Chondrocyte (in vitro differentiated cells): ENCODE data around the gene FCER2. TPM values are rescaled to one million over a fixed set of nuclear protein-coding genes. Genes with fewer than 3 reads are reported as not detected.

Experiments used
- DNase-seq: peaks from one replicate; pipeline ENCODE4 v3.0.0; 2021; ENCODE audit warnings: mixed read lengths, low spot score
- H3K27ac Mint-ChIP-seq: one replicate; pipeline ENCODE4 v1.8.0; 2021; ENCODE audit warnings: mild to moderate bottlenecking, moderate library complexity, mixed read lengths; ENCODE audit not compliant: unreplicated experiment
- H3K27me3 Mint-ChIP-seq: 2 replicates; pipeline ENCODE4 v1.8.0; 2021; ENCODE audit warnings: low read depth, mixed read lengths
- H3K36me3 Mint-ChIP-seq: 2 replicates; pipeline ENCODE4 v1.8.0; 2021; ENCODE audit warnings: low read depth, mixed read lengths
- H3K4me1 Mint-ChIP-seq: 2 replicates; pipeline ENCODE4 v1.8.0; 2021; ENCODE audit warnings: low read depth, mild to moderate bottlenecking, mixed read lengths
- H3K4me3 Mint-ChIP-seq: one replicate; pipeline ENCODE4 v1.8.0; 2021; ENCODE audit warnings: mild to moderate bottlenecking, moderate library complexity, mixed read lengths; ENCODE audit not compliant: unreplicated experiment
- H3K9me3 Mint-ChIP-seq: 2 replicates; pipeline ENCODE4 v1.8.0; 2021; ENCODE audit warnings: low read depth, mixed read lengths
- CTCF ChIP-seq: fragments of 200-600 bp; sonication (generic); IDR thresholded peaks from 2 replicates; pipeline ENCODE4 v1.5.0; 2021; ENCODE audit warnings: antibody characterized with exemption, mild to moderate bottlenecking, moderate library complexity
- total RNA-seq: library from RNA; stranded (reverse); gene quantifications from 3 replicates; pipeline ENCODE4 v1.2.1, GENCODE V29; 2021

The FCER2 gene
- total RNA-seq, 1 donor from 2014 or later = not detected

GRCh38 chr19:7701049-7701653, 780 bp downstream of the FCER2 start:
- H3K27me3 Mint-ChIP-seq = peaks cover 30% of the 10 kb centered on the region
- H3K9me3 Mint-ChIP-seq = no peaks in the 10 kb centered on the region
- no peaks in the 10 kb centered on the region for H3K4me1 Mint-ChIP-seq
- no peak overlapping the region for H3K4me3 Mint-ChIP-seq
- no peak overlapping the region for H3K27ac Mint-ChIP-seq
- no peaks in the 10 kb centered on the region for H3K36me3 Mint-ChIP-seq
- DNase-seq = no peak
- TF ChIP-seq CTCF = no peak

GRCh38 chr19:7699417-7700401, 2.2 kb downstream of the FCER2 start:
- Mint-ChIP-seq H3K4me1 (no peaks in the 10 kb centered on the region), H3K36me3 (no peaks in the 10 kb centered on the region), H3K27ac (no peak overlapping the region), H3K9me3 (no peaks in the 10 kb centered on the region), H3K4me3 (no peak overlapping the region), H3K27me3 (peaks cover 27% of the 10 kb centered on the region)
- DNase-seq = no peak
- no peak for TF ChIP-seq CTCF

GRCh38 chr19:7699003-7699402, 2.9 kb downstream of the FCER2 start:
- H3K27me3 Mint-ChIP-seq = peaks cover 27% of the 10 kb centered on the region
- H3K4me1 Mint-ChIP-seq = no peaks in the 10 kb centered on the region
- no peak overlapping the region for H3K4me3 Mint-ChIP-seq

GRCh38 chr19:7698583-7698982, 3.3 kb downstream of the FCER2 start:
- Mint-ChIP-seq H3K27ac (no peak overlapping the region), H3K4me3 (no peak overlapping the region), H3K36me3 (no peaks in the 10 kb centered on the region), H3K4me1 (no peaks in the 10 kb centered on the region), H3K27me3 (peaks cover 27% of the 10 kb centered on the region), H3K9me3 (no peaks in the 10 kb centered on the region)
- no peak for DNase-seq
- TF ChIP-seq CTCF = no peak

More at GRCh38 chr19:7699003-7699402, 2.9 kb downstream of the FCER2 start:
- Mint-ChIP-seq H3K9me3 (no peaks in the 10 kb centered on the region), H3K27ac (no peak overlapping the region), H3K36me3 (no peaks in the 10 kb centered on the region)
- no peak for TF ChIP-seq CTCF
- DNase-seq = no peak

GRCh38 chr19:7697721-7698287, 4.1 kb downstream of the FCER2 start:
- no peak for DNase-seq
- H3K27ac Mint-ChIP-seq = no peak overlapping the region
- H3K36me3 Mint-ChIP-seq = no peaks in the 10 kb centered on the region
- H3K4me1 Mint-ChIP-seq = no peaks in the 10 kb centered on the region
- H3K9me3 Mint-ChIP-seq = no peaks in the 10 kb centered on the region
- TF ChIP-seq CTCF = no peak
- no peak overlapping the region for H3K4me3 Mint-ChIP-seq
- peaks cover 25% of the 10 kb centered on the region for H3K27me3 Mint-ChIP-seq
